GM21390 (cell line): ENCODE results near the gene COX15.
"Not testable (repeated sequence)": the region's sequence is repeated elsewhere in the genome, so short reads cannot be mapped to it uniquely, and the experiment has no call there.

Source experiments
- ATAC-seq: cut with Tn5 transposase; IDR thresholded peaks from one replicate; pipeline ENCODE4 v1.9.1; 2021; ENCODE audit not compliant: unreplicated experiment

COX15 gene

GRCh38 chr10:99732033-99732842, at the start of gene COX15, which contains the start of gene CUTC:
TSS of gene COX15 (minus strand) at chr10:99732127. CDS start at chr10:99732049, 78 bp downstream.
TSS of gene CUTC (plus strand) at chr10:99732234. CDS start at chr10:99732349, 115 bp downstream.
- ATAC-seq: peak; percentile 81

GRCh38 chr10:99779335-99779734, 47.4 kb upstream of the COX15 start:
- no peak for ATAC-seq

- no peak for ATAC-seq
Observed at GRCh38 chr10:99777918-99778714, 46.2 kb upstream of the COX15 start.

- ATAC-seq: no peak
Observed at GRCh38 chr10:99775850-99776249, 43.9 kb upstream of the COX15 start.

- no peak for ATAC-seq
Observed at GRCh38 chr10:99770408-99771045, 38.6 kb upstream of the COX15 start.

GRCh38 chr10:99769706-99770105, 37.8 kb upstream of the COX15 start:
- ATAC-seq: no peak

GRCh38 chr10:99768556-99768955, 36.6 kb upstream of the COX15 start:
- no peak for ATAC-seq

- no peak for ATAC-seq
Observed at GRCh38 chr10:99767901-99768300, 36.0 kb upstream of the COX15 start.

GRCh38 chr10:99766302-99766681, 34.4 kb upstream of the COX15 start:
- ATAC-seq: peak; percentile 89

- peak; percentile 35 for ATAC-seq
Observed at GRCh38 chr10:99765672-99766301, 33.9 kb upstream of the COX15 start.

GRCh38 chr10:99761365-99761764, 29.4 kb upstream of the COX15 start:
- no peak for ATAC-seq

GRCh38 chr10:99760321-99760720, 28.4 kb upstream of the COX15 start:
- no peak for ATAC-seq

GRCh38 chr10:99758211-99758891, 26.4 kb upstream of the COX15 start:
- ATAC-seq: no peak

GRCh38 chr10:99756159-99756558, 24.2 kb upstream of the COX15 start:
- no peak for ATAC-seq

GRCh38 chr10:99754670-99755069, 22.7 kb upstream of the COX15 start:
- no peak for ATAC-seq

GRCh38 chr10:99750641-99751040, 18.7 kb upstream of the COX15 start:
- no peak for ATAC-seq

GRCh38 chr10:99748823-99749451, 17.0 kb upstream of the COX15 start:
- no peak for ATAC-seq

- not testable (repeated sequence) for ATAC-seq
Observed at GRCh38 chr10:99746166-99746565, 14.2 kb upstream of the COX15 start.

GRCh38 chr10:99743841-99744240, 11.9 kb upstream of the COX15 start:
- no peak for ATAC-seq

GRCh38 chr10:99742701-99743100, 10.8 kb upstream of the COX15 start:
- ATAC-seq: no peak
